Pulmonary artery endothelial cell (primary cell): Measurements from ENCODE around the gene ZNF768. TPM values are rescaled to one million over a fixed set of nuclear protein-coding genes. Genes with fewer than 3 reads are reported as not detected.

ENCODE experiments used
- DNase-seq: peaks from one replicate; pipeline ENCODE4 v3.0.0-alpha.2; 2011; ENCODE audit warnings: low read depth, low spot score
- total RNA-seq: library from RNA; depleted of rRNA; stranded (reverse); fragments of >200 nt; gene quantifications from 2 replicates; pipeline ENCODE4 v1.2.3, GENCODE V29; 2014

The ZNF768 gene
- total RNA-seq: 21.2 and 21.6 TPM in 2 replicates

GRCh38 chr16:30526137-30526822, at the start of gene ZNF768:
Gene ZNF768, minus strand, starts transcription at chr16:30526566. Its CDS starts 153 bp downstream, at chr16:30526413.
- no peak for DNase-seq

- no peak for DNase-seq
Observed at GRCh38 chr16:30574678-30575077, 48.3 kb upstream of the ZNF768 start.

- DNase-seq: peak; percentile 93
Observed at GRCh38 chr16:30571445-30572322, 45.3 kb upstream of the ZNF768 start, which contains the start of gene ZNF688. Gene ZNF688, minus strand, starts transcription at chr16:30571714. Its CDS starts 85 bp downstream, at chr16:30571629.

GRCh38 chr16:30570636-30571444, 44.5 kb upstream of the ZNF768 start:
- DNase-seq: no peak

GRCh38 chr16:30569746-30570635, 43.6 kb upstream of the ZNF768 start:
- DNase-seq: no peak

- no peak for DNase-seq
Observed at GRCh38 chr16:30569281-30569680, 42.9 kb upstream of the ZNF768 start.

- DNase-seq: no peak
Observed at GRCh38 chr16:30567991-30568638, 41.7 kb upstream of the ZNF768 start.

- DNase-seq: no peak
Observed at GRCh38 chr16:30567160-30567990, 41.0 kb upstream of the ZNF768 start.

GRCh38 chr16:30566531-30566930, 40.2 kb upstream of the ZNF768 start:
- no peak for DNase-seq

GRCh38 chr16:30565984-30566383, 39.6 kb upstream of the ZNF768 start:
- DNase-seq: no peak

- DNase-seq: no peak
Observed at GRCh38 chr16:30565526-30565925, 39.2 kb upstream of the ZNF768 start.

GRCh38 chr16:30562021-30562420, 35.7 kb upstream of the ZNF768 start:
- DNase-seq: no peak

GRCh38 chr16:30561089-30561816, 34.9 kb upstream of the ZNF768 start:
- no peak for DNase-seq

- no peak for DNase-seq
Observed at GRCh38 chr16:30559690-30560089, 33.3 kb upstream of the ZNF768 start.

- DNase-seq: no peak
Observed at GRCh38 chr16:30558789-30559377, 32.5 kb upstream of the ZNF768 start.

- peak; percentile 92 for DNase-seq
Observed at GRCh38 chr16:30557957-30558788, 31.8 kb upstream of the ZNF768 start, which contains the start of gene ZNF764. Gene ZNF764, minus strand, starts transcription at chr16:30558374. Its CDS starts 192 bp downstream, at chr16:30558182.

- DNase-seq: no peak
Observed at GRCh38 chr16:30557707-30557956, 31.3 kb upstream of the ZNF768 start.

GRCh38 chr16:30556125-30556473, 29.7 kb upstream of the ZNF768 start:
- no peak for DNase-seq
